ENCODE results near the gene ARL9. TPM values are rescaled to one million over a fixed set of nuclear protein-coding genes. Genes with fewer than 3 reads are reported as not detected.
"Not testable (repeated sequence)": the region's sequence is repeated elsewhere in the genome, so short reads cannot be mapped to it uniquely, and the experiment has no call there.

The ARL9 gene
- total RNA-seq, 4 donors from 2014 or later: 0.46 TPM; not detected in 3

GRCh38 chr4:56464581-56464980, 41.0 kb upstream of the ARL9 start:
- DNase-seq (no peak), ATAC-seq (no peak)
- intact Hi-C loops (cut with DNase I; ENCODE audit: low total_unique reads): loop anchor here (2.0 to 10.0 kb wide), 2 partner anchors 20 to 80 kb away; no protein-coding TSS in a partner anchor
- Histone ChIP-seq H3K27ac (no peak overlapping the region), H3K4me1 (peaks cover 37 to 41% of the 10 kb centered on the region in 2 donors), H3K4me3 (no peak overlapping the region), H3K9me3 (no peaks in the 10 kb centered on the region), H3K36me3 (peaks cover 0 to 31% of the 10 kb centered on the region in 2 donors), H3K27me3 (no peaks in the 10 kb centered on the region)
- TF ChIP-seq POLR2A (IDR thresholded peaks at IDR 0.05): no peak
- no peak for TF ChIP-seq CTCF (IDR thresholded peaks at IDR 0.05 in 4 of 5, conservative IDR thresholded peaks at IDR 0.05 in 1 of 5)
- in situ Hi-C loops (cut with MboI; ENCODE audit: low sequenced_read_pairs in 4 of 4): loop anchor here in 1 of 4 donors (25.0 kb wide), 1 partner anchor 523 kb away; the partner anchor contains the start of genes NOA1 and POLR2B

GRCh38 chr4:56465599-56466295, 39.8 kb upstream of the ARL9 start:
- peaks cover 38 to 41% of the 10 kb centered on the region in 2 donors for H3K4me1 ChIP-seq
- peaks cover 0 to 24% of the 10 kb centered on the region in 2 donors for H3K36me3 ChIP-seq
- ATAC-seq: no peak
- DNase-seq: no peak
- in situ Hi-C loops (cut with MboI; ENCODE audit: low sequenced_read_pairs in 4 of 4): loop anchor here in 1 of 4 donors (25.0 kb wide), 1 partner anchor 522 kb away; the partner anchor contains the start of genes NOA1 and POLR2B
- no peaks in the 10 kb centered on the region for H3K9me3 ChIP-seq
- H3K27ac ChIP-seq: no peak overlapping the region
- intact Hi-C loops (cut with DNase I; ENCODE audit: low total_unique reads): loop anchor here (2.0 to 10.0 kb wide), 2 partner anchors 21 to 79 kb away; no protein-coding TSS in a partner anchor
- H3K27me3 ChIP-seq: no peaks in the 10 kb centered on the region
- no peak for TF ChIP-seq POLR2A (IDR thresholded peaks at IDR 0.05)
- TF ChIP-seq CTCF (IDR thresholded peaks at IDR 0.05 in 4 of 5, conservative IDR thresholded peaks at IDR 0.05 in 1 of 5): no peak
- peak overlapping the region; percentile 91 to 100 (median 100) for H3K4me3 ChIP-seq

- intact Hi-C loops (cut with DNase I; ENCODE audit: low total_unique reads) (loop anchor here (10.0 kb wide), 1 partner anchor 78 kb away; no protein-coding TSS in a partner anchor), in situ Hi-C loops (cut with MboI; ENCODE audit: low sequenced_read_pairs in 4 of 4) (loop anchor here in 1 of 4 donors (25.0 kb wide), 1 partner anchor 521 kb away; the partner anchor contains the start of genes NOA1 and POLR2B)
- not testable (repeated sequence) for H3K9me3 ChIP-seq, DNase-seq, H3K27me3 ChIP-seq
- Histone ChIP-seq H3K27ac (peak overlapping the region; percentile 93 to 97 (median 95)), H3K4me1 (peaks cover 38 to 41% of the 10 kb centered on the region in 2 donors), H3K36me3 (peaks cover 0 to 24% of the 10 kb centered on the region in 2 donors), H3K4me3 (peak overlapping the region; percentile 91 to 100 (median 100))
- ATAC-seq: peak; percentile 32 to 53
These were observed 39.3 kb upstream of the ARL9 start for GRCh38 chr4:56466296-56466761.

- TF ChIP-seq CTCF (IDR thresholded peaks at IDR 0.05 in 4 of 5, conservative IDR thresholded peaks at IDR 0.05 in 1 of 5) (no peak), POLR2A (IDR thresholded peaks at IDR 0.05) (no peak)
- in situ Hi-C loops (cut with MboI; ENCODE audit: low sequenced_read_pairs in 4 of 4): loop anchor here in 1 of 4 donors (25.0 kb wide), 1 partner anchor 520 kb away; the partner anchor contains the start of genes NOA1 and POLR2B
- peak overlapping the region; percentile 93 to 97 (median 95) for H3K27ac ChIP-seq
- peaks cover 0 to 25% of the 10 kb centered on the region in 2 donors for H3K36me3 ChIP-seq
- H3K27me3 ChIP-seq: no peaks in the 10 kb centered on the region
- peaks cover 38 to 41% of the 10 kb centered on the region in 2 donors for H3K4me1 ChIP-seq
- peak overlapping the region; percentile 91 to 100 (median 100) for H3K4me3 ChIP-seq
- H3K9me3 ChIP-seq: no peaks in the 10 kb centered on the region
- DNase-seq (no peak), ATAC-seq (no peak)
- intact Hi-C loops (cut with DNase I; ENCODE audit: low total_unique reads): loop anchor here (1.0 to 10.0 kb wide), 3 partner anchors 32 to 80 kb away; partner anchors contain the start of genes AASDH and PPAT
These were observed 38.7 kb upstream of the ARL9 start for GRCh38 chr4:56466910-56467283.
